Mucosa of descending colon (tissue), 3 donors: ENCODE measurements around the gene MRPS17. TPM values are rescaled to one million over a fixed set of nuclear protein-coding genes. Genes with fewer than 3 reads are reported as not detected.

Source experiments
- ATAC-seq: fragments of 200-7000 bp; cut with Tn5 transposase; one replicate; pipeline ENCODE4 v1.9.1; 2020; ENCODE audit warnings: mild to moderate bottlenecking, moderate library complexity
- DNase-seq, 3 donors: peaks; one replicate each; pipeline ENCODE4 v3.0.0-alpha.2; 2020
- H3K36me3 ChIP-seq: fragments of 200-600 bp; one replicate; pipeline ENCODE4 v1.8.0; 2021; ENCODE audit warnings: low read depth, mild to moderate bottlenecking
- H3K4me1 ChIP-seq: fragments of 200-600 bp; one replicate; pipeline ENCODE4 v1.8.0; 2021; ENCODE audit warnings: low read depth, mild to moderate bottlenecking
- H3K4me3 ChIP-seq: fragments of 200-600 bp; one replicate; pipeline ENCODE4 v1.8.0; 2021; ENCODE audit warnings: mild to moderate bottlenecking
- H3K9me3 ChIP-seq: fragments of 200-600 bp; one replicate; pipeline ENCODE4 v1.8.0; 2021; ENCODE audit warnings: mild to moderate bottlenecking
- intact Hi-C, 2 donors: fragments of 100-400 bp; cut with DNase I in 1 of 2; cut with micrococcal nuclease in 1 of 2; formaldehyde crosslinking; loops; one replicate each; pipeline versions ENCODE4 v1.11.0 to v1.11.1; 2022; cut with DNase I, micrococcal nuclease
- total RNA-seq, 3 donors: library from RNA; stranded (reverse); fragmentation: NEBNext Ultra II Directional in 2 of 3; extraction: Animal tissue kit (Norgen Biotek cat#: 25700) in 2 of 3; gene quantifications; one replicate each; pipeline versions ENCODE4 v1.2.1 to v1.2.4, GENCODE V29; 2021 to 2023
- TF ChIP-seq, protein P1 (sequence below): fragments of 200-600 bp; IDR thresholded peaks from one replicate; pipeline ENCODE4 v1.8.0; 2022; ENCODE audit warnings: antibody characterized with exemption, mild to moderate bottlenecking
- donor health status: DM: no; HTN: no; CAD: no; lungs with moderate emphysema.
- donor health status: DM: no; HTN: no; CAD: no.
- donor health status: DM: no; HTN: yes; CAD: no.

MRPS17 gene
- total RNA-seq, 3 donors from 2014 or later: 11.5 to 14.3 (median 11.5) TPM

DNA sequence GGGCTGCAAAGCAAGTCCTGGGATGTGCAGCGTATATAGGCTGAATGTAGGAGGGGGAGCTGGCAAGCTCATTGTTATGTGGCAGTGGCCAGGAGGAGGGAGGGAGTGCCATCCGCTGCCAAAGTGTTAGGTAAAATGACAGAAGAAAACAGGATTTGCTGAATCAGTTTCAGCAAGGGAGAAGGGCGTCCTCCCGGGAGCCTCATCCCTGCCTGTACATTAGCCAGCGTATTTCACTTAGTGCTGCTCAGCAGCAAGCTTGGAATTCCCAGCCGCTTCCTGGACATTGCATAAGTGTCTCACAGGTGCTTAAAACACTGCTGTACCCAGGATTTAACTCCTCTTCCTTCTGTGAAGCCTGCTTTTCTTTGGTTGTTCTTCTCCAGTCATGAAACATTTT is 15.2 kb downstream of the MRPS17 start:
- ATAC-seq: no peak

GRCh38 chr7:55969391-55969790 is 17.7 kb downstream of the MRPS17 start:
- ATAC-seq (no peak), DNase-seq (no peak)
- TF ChIP-seq, protein P1, sequence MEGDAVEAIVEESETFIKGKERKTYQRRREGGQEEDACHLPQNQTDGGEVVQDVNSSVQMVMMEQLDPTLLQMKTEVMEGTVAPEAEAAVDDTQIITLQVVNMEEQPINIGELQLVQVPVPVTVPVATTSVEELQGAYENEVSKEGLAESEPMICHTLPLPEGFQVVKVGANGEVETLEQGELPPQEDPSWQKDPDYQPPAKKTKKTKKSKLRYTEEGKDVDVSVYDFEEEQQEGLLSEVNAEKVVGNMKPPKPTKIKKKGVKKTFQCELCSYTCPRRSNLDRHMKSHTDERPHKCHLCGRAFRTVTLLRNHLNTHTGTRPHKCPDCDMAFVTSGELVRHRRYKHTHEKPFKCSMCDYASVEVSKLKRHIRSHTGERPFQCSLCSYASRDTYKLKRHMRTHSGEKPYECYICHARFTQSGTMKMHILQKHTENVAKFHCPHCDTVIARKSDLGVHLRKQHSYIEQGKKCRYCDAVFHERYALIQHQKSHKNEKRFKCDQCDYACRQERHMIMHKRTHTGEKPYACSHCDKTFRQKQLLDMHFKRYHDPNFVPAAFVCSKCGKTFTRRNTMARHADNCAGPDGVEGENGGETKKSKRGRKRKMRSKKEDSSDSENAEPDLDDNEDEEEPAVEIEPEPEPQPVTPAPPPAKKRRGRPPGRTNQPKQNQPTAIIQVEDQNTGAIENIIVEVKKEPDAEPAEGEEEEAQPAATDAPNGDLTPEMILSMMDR: no peak
- H3K36me3 ChIP-seq: no peaks in the 10 kb centered on the region
- H3K4me3 ChIP-seq: no peak overlapping the region
- H3K9me3 ChIP-seq: no peaks in the 10 kb centered on the region
- intact Hi-C loops: no loop called here
- H3K4me1 ChIP-seq: peaks cover 9% of the 10 kb centered on the region

More for the DNA sequence above, 15.2 kb downstream of the MRPS17 start:
- H3K36me3 ChIP-seq: no peaks in the 10 kb centered on the region
- no peaks in the 10 kb centered on the region for H3K4me1 ChIP-seq
- DNase-seq: no peak
- TF ChIP-seq, protein P1: no peak
- intact Hi-C loops: no loop called here
- H3K9me3 ChIP-seq: no peaks in the 10 kb centered on the region
- H3K4me3 ChIP-seq: no peak overlapping the region

DNA sequence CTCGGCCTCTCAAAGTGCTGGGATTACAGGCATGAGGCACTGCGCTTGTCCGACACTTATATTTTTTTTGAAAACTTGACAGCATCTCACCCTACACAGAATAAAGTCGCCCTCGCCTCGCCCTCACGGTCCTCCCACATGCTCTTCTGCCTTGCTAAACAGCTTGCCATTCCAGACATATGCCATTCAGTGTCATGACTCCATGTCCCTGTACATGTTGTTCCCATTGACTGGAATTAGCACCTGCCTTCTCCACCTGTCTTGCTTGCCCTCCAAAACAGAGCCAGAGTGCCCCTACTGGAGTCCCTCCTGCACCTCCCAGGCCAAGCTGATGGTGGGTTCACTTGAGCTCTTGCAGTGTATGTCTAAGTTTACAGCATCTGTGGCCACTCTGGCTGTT is 18.9 kb downstream of the MRPS17 start:
- peaks cover 9% of the 10 kb centered on the region for H3K4me1 ChIP-seq

DNA sequence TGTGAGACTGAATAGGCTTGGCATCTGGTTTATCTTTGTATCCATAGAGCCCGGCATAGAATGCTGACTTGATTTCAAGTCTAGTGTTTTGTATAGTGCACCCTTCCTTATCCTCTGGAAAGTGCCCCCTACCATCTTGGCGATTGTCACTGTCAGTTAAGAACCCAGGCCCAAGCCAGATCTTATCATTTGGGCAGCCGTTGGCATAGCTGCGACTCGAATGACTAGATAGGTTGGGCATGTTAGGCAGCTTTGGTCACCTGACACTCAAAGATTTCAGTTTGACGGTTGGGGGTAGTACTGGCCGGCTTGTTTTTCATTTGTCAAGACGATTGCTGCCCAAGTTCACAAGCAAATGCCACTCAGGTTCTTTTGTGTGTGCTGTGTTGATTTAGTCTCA is 19.3 kb downstream of the MRPS17 start:
- no peak overlapping the region for H3K4me3 ChIP-seq
- H3K4me1 ChIP-seq: peaks cover 9% of the 10 kb centered on the region
- intact Hi-C loops: no loop called here
- TF ChIP-seq, protein P1: no peak
- no peak for ATAC-seq
- no peaks in the 10 kb centered on the region for H3K36me3 ChIP-seq
- no peak for DNase-seq
- H3K9me3 ChIP-seq: no peaks in the 10 kb centered on the region

More for the DNA sequence above, 18.9 kb downstream of the MRPS17 start:
- ATAC-seq: no peak
- H3K9me3 ChIP-seq: no peaks in the 10 kb centered on the region
- intact Hi-C loops: no loop called here
- H3K4me3 ChIP-seq: no peak overlapping the region
- H3K36me3 ChIP-seq: no peaks in the 10 kb centered on the region
- DNase-seq: no peak
- TF ChIP-seq, protein P1: no peak

GRCh38 chr7:55973747-55974250 is 22.1 kb downstream of the MRPS17 start:
- DNase-seq: no peak

More at GRCh38 chr7:55973747-55974250, 22.1 kb downstream of the MRPS17 start:
- Histone ChIP-seq H3K4me1 (peaks cover 9% of the 10 kb centered on the region), H3K36me3 (no peaks in the 10 kb centered on the region), H3K4me3 (no peak overlapping the region), H3K9me3 (no peaks in the 10 kb centered on the region)
- intact Hi-C loops: no loop called here
- TF ChIP-seq, protein P1: no peak
- no peak for ATAC-seq
